MCF 10A (cell line): Measurements from ENCODE around the gene UBE2I. TPM values are rescaled to one million over a fixed set of nuclear protein-coding genes. Genes with fewer than 3 reads are reported as not detected.
A peak's percentile ranks its signal among the peaks of the same experiment; 100 is the strongest.

Experiments
- BruUV-seq: library from RNA; stranded (reverse); fragments of 400-500 nt; replicated peaks from 2 replicates; lab custom pipeline; 2021; lab: Mats Ljungman, UMichigan
- CTCF ChIA-PET: fragments of 300-600 bp; sonication (Branson Sonifier 250); formaldehyde crosslinking; extraction: SDS; loops from one replicate; lab custom pipeline; 2021; ENCODE audit warnings: antibody characterized with exemption, inconsistent platforms; lab: Yijun Ruan, JAX
- POLR2A ChIA-PET: fragments of 300-600, 350-650 bp; sonication (Branson Sonifier 250); formaldehyde crosslinking; extraction: SDS; loops from one replicate; lab custom pipeline; 2020; ENCODE audit warnings: antibody characterized with exemption, inconsistent platforms; lab: Yijun Ruan, JAX
- DNase-seq: peaks from one replicate; pipeline ENCODE4 v3.0.0-alpha.2; 2018; ENCODE audit not compliant: unreplicated experiment
- H3K27ac Mint-ChIP-seq: one replicate; pipeline ENCODE4 v1.8.0; 2022; ENCODE audit warnings: mild to moderate bottlenecking, low read depth, mixed read lengths; ENCODE audit not compliant: unreplicated experiment
- H3K27me3 Mint-ChIP-seq: one replicate; pipeline ENCODE4 v1.8.0; 2022; ENCODE audit warnings: mixed read lengths; ENCODE audit not compliant: insufficient read depth, unreplicated experiment
- H3K36me3 Mint-ChIP-seq: one replicate; pipeline ENCODE4 v1.8.0; 2022; ENCODE audit warnings: mild to moderate bottlenecking, moderate library complexity, mixed read lengths; ENCODE audit not compliant: insufficient read depth, unreplicated experiment
- H3K4me1 Mint-ChIP-seq: one replicate; pipeline ENCODE4 v1.8.0; 2022; ENCODE audit warnings: mixed read lengths; ENCODE audit not compliant: insufficient read depth, unreplicated experiment
- H3K4me3 Mint-ChIP-seq: one replicate; pipeline ENCODE4 v1.8.0; 2022; ENCODE audit warnings: mild to moderate bottlenecking, moderate library complexity, mixed read lengths; ENCODE audit not compliant: unreplicated experiment
- H3K9me3 Mint-ChIP-seq: one replicate; pipeline ENCODE4 v1.8.0; 2022; ENCODE audit warnings: mixed read lengths; ENCODE audit not compliant: unreplicated experiment
- CTCF ChIP-seq: fragments of 200-600 bp; IDR thresholded peaks from one replicate; pipeline ENCODE4 v1.8.0; 2022; ENCODE audit warnings: antibody characterized with exemption, mild to moderate bottlenecking; ENCODE audit not compliant: unreplicated experiment
- intact Hi-C: fragments of 100-400 bp; cut with micrococcal nuclease; formaldehyde crosslinking; loops from 2 replicates; pipeline ENCODE4 v1.14.1; 2022
- total RNA-seq: library from RNA; stranded (reverse); gene quantifications from 2 replicates; pipeline ENCODE4 v1.2.3, GENCODE V29; 2022

The UBE2I gene
- total RNA-seq, 1 experiment from 2014 or later = 163 TPM

- no peak for TF ChIP-seq CTCF
- intact Hi-C loops = no loop called here
- Mint-ChIP-seq H3K27me3 (no peaks in the 10 kb centered on the region), H3K9me3 (no peaks in the 10 kb centered on the region), H3K4me3 (peak overlapping the region; percentile 75), H3K27ac (no peak overlapping the region), H3K4me1 (peaks cover 13% of the 10 kb centered on the region), H3K36me3 (peaks cover 6% of the 10 kb centered on the region)
- peak; percentile 98 for DNase-seq
- CTCF ChIA-PET = interaction anchor here (0.6 to 1.4 kb wide), 3 partner anchors 12 to 423 kb away, joined by 3 read pairs; no protein-coding TSS in a partner anchor
- POLR2A ChIA-PET = interaction anchor here (0.7 to 1.6 kb wide), 5 partner anchors 25 to 86 kb away, joined by 3 to 6 read pairs (median 4); partner anchors contain the start of gene UBE2I
- BruUV-seq = no TSS peak
Measured at GRCh38 chr16:1342526-1343427, 33.3 kb downstream of the UBE2I start.

GRCh38 chr16:1343428-1344242 lies 34.2 kb downstream of the UBE2I start:
- H3K9me3 Mint-ChIP-seq = no peaks in the 10 kb centered on the region
- ChIA-PET CTCF (interaction anchor here (0.5 to 1.4 kb wide), 4 partner anchors 12 to 640 kb away, joined by 3 read pairs; no protein-coding TSS in a partner anchor), POLR2A (interaction anchor here (0.6 to 1.6 kb wide), 5 partner anchors 26 to 532 kb away, joined by 3 to 6 read pairs (median 4); no protein-coding TSS in a partner anchor)
- DNase-seq = no peak
- H3K4me1 Mint-ChIP-seq = peaks cover 13% of the 10 kb centered on the region
- H3K36me3 Mint-ChIP-seq = peaks cover 6% of the 10 kb centered on the region
- TF ChIP-seq CTCF = no peak
- H3K4me3 Mint-ChIP-seq = peak overlapping the region; percentile 75
- intact Hi-C loops = no loop called here
- H3K27ac Mint-ChIP-seq = no peak overlapping the region
- no peaks in the 10 kb centered on the region for H3K27me3 Mint-ChIP-seq
- no TSS peak for BruUV-seq

- Mint-ChIP-seq H3K4me1 (peaks cover 13% of the 10 kb centered on the region), H3K4me3 (no peak overlapping the region), H3K27ac (no peak overlapping the region), H3K27me3 (no peaks in the 10 kb centered on the region), H3K9me3 (no peaks in the 10 kb centered on the region), H3K36me3 (peaks cover 6% of the 10 kb centered on the region)
- no peak for TF ChIP-seq CTCF
- POLR2A ChIA-PET = interaction anchor here (0.6 kb wide), 1 partner anchor 532 kb away, joined by 3 read pairs; no protein-coding TSS in a partner anchor
- intact Hi-C loops = no loop called here
- DNase-seq = no peak
- CTCF ChIA-PET = no interaction called here
- no TSS peak for BruUV-seq
Measured at GRCh38 chr16:1344499-1344898, 35.1 kb downstream of the UBE2I start.
